RWPE2 (cell line): ENCODE measurements around the gene SLC2A5.
"Not testable (repeated sequence)": the region's sequence is repeated elsewhere in the genome, so short reads cannot be mapped to it uniquely, and the experiment has no call there.

Source experiments
- ATAC-seq: fragments of 200-7000 bp; cut with Tn5 transposase; 3 replicates; pipeline ENCODE4 v1.9.1; 2021; ENCODE audit warnings: low read depth
- DNase-seq: peaks from one replicate; pipeline ENCODE4 v3.0.0-alpha.2; 2020; ENCODE audit warnings: low spot score
- H3K27ac ChIP-seq: fragments of 450-650 bp; 2 replicates; pipeline ENCODE4 v1.5.1; 2017; ENCODE audit warnings: mild to moderate bottlenecking; ENCODE audit not compliant: poor library complexity, severe bottlenecking
- H3K27me3 ChIP-seq: fragments of 250-450 bp; sonication (Bioruptor Pico); 2 replicates; pipeline ENCODE4 v1.5.1; 2021; ENCODE audit warnings: mild to moderate bottlenecking, moderate library complexity; ENCODE audit not compliant: insufficient read depth, poor library complexity, severe bottlenecking
- H3K36me3 ChIP-seq: fragments of 250-450 bp; sonication (Bioruptor Pico); 2 replicates; pipeline ENCODE4 v1.5.1; 2020; ENCODE audit warnings: low read depth, mild to moderate bottlenecking, moderate library complexity
- H3K4me1 ChIP-seq: fragments of 250-450 bp; sonication (Bioruptor Pico); 2 replicates; pipeline ENCODE4 v1.5.1; 2021; ENCODE audit warnings: mild to moderate bottlenecking, moderate library complexity; ENCODE audit not compliant: insufficient read depth, poor library complexity, severe bottlenecking
- H3K4me3 ChIP-seq: fragments of 250-450 bp; sonication (Bioruptor Pico); 2 replicates; pipeline ENCODE4 v1.5.1; 2021; ENCODE audit warnings: mild to moderate bottlenecking, moderate library complexity; ENCODE audit not compliant: severe bottlenecking
- H3K9me3 ChIP-seq: fragments of 250-450 bp; sonication (Bioruptor Pico); 2 replicates; pipeline ENCODE4 v1.5.1; 2021; ENCODE audit warnings: mild to moderate bottlenecking, moderate library complexity; ENCODE audit not compliant: severe bottlenecking
- TF ChIP-seq, protein P1 (sequence below): fragments of 450-650 bp; IDR thresholded peaks from one replicate; pipeline ENCODE4 v1.5.1; 2017; ENCODE audit warnings: mild to moderate bottlenecking, moderate library complexity; ENCODE audit not compliant: poor library complexity, severe bottlenecking

SLC2A5 gene

DNA sequence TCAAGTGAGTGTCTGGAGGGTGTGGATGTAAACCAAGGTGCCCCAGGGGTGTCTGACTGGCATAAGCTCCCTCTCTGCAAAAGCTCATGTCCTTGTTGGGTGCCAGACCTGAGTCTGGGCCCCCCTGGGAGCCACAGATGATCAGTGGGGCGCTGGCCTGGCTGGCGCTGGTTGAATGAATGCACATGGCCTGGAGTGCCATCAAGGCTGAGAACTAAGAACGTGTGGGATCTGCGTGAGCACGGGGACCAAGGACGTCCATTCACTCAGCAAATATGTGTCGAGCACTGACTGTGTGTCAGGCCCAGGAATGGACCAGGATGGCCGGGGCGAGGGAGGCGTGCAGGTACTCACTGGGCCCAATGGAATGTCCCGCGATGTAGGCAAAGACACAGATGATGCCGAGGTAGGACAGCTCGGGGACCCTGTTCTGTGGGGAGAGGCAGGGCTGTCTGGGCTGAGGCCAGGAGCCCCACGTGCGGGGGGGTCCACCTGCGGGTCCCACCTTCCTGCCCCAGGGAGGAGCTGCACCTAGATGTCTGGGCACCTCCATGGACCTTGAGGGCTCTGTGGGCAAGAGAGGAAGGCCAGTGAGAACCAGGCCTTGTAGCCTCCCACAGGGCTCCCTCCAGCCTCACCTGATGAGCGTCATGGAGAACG lies 62.3 kb downstream of the SLC2A5 start:
- TF ChIP-seq, protein P1, sequence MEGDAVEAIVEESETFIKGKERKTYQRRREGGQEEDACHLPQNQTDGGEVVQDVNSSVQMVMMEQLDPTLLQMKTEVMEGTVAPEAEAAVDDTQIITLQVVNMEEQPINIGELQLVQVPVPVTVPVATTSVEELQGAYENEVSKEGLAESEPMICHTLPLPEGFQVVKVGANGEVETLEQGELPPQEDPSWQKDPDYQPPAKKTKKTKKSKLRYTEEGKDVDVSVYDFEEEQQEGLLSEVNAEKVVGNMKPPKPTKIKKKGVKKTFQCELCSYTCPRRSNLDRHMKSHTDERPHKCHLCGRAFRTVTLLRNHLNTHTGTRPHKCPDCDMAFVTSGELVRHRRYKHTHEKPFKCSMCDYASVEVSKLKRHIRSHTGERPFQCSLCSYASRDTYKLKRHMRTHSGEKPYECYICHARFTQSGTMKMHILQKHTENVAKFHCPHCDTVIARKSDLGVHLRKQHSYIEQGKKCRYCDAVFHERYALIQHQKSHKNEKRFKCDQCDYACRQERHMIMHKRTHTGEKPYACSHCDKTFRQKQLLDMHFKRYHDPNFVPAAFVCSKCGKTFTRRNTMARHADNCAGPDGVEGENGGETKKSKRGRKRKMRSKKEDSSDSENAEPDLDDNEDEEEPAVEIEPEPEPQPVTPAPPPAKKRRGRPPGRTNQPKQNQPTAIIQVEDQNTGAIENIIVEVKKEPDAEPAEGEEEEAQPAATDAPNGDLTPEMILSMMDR: no peak
- H3K27ac ChIP-seq: no peak overlapping the region
- no peaks in the 10 kb centered on the region for H3K36me3 ChIP-seq
- DNase-seq (no peak), ATAC-seq (no peak)
- no peak overlapping the region for H3K4me3 ChIP-seq
- H3K4me1 ChIP-seq: no peaks in the 10 kb centered on the region
- no peaks in the 10 kb centered on the region for H3K27me3 ChIP-seq
- H3K9me3 ChIP-seq: no peaks in the 10 kb centered on the region

DNA sequence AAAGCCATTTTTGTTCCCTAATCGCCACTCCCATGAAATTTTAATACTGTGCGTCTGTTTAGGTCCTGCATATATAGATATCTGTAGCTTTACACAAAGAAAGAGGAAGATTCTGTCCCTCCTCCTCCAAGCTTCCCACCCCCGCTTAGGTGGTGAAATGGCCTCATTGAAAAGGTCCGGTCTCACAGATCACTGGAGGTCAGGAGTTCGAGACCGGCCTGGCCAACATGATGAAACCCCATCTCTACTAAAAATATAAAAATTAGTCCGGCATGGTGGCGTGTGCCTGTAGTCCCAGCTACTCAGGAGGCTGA lies 64.1 kb downstream of the SLC2A5 start:
- H3K4me1 ChIP-seq: no peaks in the 10 kb centered on the region
- DNase-seq (no peak), ATAC-seq (no peak)
- no peaks in the 10 kb centered on the region for H3K9me3 ChIP-seq
- H3K4me3 ChIP-seq: no peak overlapping the region
- H3K27ac ChIP-seq: no peak overlapping the region
- no peaks in the 10 kb centered on the region for H3K27me3 ChIP-seq
- H3K36me3 ChIP-seq: no peaks in the 10 kb centered on the region
- TF ChIP-seq, protein P1: peak; percentile 39

DNA sequence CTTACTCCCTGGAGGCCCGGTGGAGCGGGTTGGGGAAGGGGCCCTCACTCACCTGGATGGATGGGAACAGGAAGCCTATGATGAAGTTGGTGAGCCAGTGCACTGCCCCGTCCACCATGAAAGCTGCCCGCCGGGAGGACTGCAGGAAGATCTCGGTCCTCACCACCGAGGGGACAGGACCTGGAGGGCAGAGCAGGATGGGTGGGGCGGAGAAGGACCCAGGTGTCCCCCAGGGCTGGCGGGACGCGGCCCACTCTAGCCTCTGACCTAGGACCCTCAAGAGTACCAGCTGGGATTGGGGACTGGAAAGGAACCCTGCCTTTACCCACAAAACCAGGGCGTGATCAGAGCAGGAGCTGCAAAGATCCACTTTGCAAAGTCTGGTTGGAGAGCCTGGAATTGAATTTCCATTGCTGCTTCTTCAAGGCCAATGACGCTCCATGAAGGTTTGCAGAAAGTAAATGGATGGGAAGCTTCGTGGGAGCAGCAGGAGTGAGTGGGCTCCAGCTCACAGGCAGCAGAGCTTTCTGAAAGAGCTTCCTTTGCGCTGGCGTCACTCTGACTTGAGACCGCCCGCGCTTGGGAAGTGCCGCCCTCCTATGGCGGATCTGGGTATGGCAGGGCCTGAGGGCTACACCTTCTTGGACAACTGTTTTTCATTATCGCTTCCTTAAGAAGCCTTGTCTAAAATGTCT lies 64.6 kb downstream of the SLC2A5 start:
- Histone ChIP-seq H3K27ac (no peak overlapping the region), H3K9me3 (no peaks in the 10 kb centered on the region), H3K27me3 (no peaks in the 10 kb centered on the region), H3K4me3 (no peak overlapping the region), H3K36me3 (no peaks in the 10 kb centered on the region), H3K4me1 (no peaks in the 10 kb centered on the region)
- TF ChIP-seq, protein P1: peak; percentile 64
- ATAC-seq: peak; percentile 58
- DNase-seq: no peak

DNA sequence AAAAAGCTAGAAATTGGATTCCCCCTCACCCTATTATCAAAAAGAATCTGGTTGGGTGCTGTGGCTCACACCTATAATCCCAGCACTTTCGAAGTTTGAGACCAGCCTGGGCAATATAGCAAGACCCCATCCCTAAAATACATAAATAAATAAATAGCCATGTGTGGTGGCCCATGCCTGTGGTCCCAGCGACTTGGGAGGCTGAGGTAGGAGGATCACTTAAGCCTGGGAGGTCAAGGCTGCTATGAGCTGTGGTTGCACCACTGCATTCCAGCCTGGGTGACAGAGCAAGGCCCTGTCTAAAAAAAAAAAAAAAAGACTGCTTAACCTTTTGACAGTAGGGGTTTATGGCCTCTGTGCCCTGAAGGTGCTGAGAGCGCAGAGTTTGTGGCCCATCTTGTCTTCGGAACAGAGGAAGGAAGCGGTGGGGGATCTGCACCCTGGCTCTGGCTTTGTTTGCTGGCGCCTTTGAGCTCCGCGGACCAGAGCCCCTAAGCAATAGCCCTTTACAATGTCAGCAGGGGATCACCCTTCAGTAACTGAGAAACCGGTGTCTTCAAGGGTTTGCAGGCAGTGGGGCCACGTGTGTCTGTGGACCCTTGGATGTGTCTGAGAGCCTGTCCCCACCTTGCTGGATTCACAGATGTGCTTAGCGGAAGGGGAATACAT lies 65.3 kb downstream of the SLC2A5 start:
- Histone ChIP-seq H3K36me3 (no peaks in the 10 kb centered on the region), H3K9me3 (no peaks in the 10 kb centered on the region), H3K27ac (no peak overlapping the region), H3K27me3 (no peaks in the 10 kb centered on the region), H3K4me3 (no peak overlapping the region), H3K4me1 (no peaks in the 10 kb centered on the region)
- ATAC-seq (no peak), DNase-seq (no peak)
- TF ChIP-seq, protein P1: no peak

GRCh38 chr1:9002215-9002560 lies 67.2 kb downstream of the SLC2A5 start:
- not testable (repeated sequence) for H3K27me3 ChIP-seq, H3K9me3 ChIP-seq, H3K4me1 ChIP-seq, H3K27ac ChIP-seq, H3K36me3 ChIP-seq, H3K4me3 ChIP-seq, DNase-seq, ATAC-seq

GRCh38 chr1:9001534-9002214 lies 67.8 kb downstream of the SLC2A5 start:
- not testable (repeated sequence) for DNase-seq, H3K9me3 ChIP-seq, ATAC-seq, H3K4me3 ChIP-seq, H3K36me3 ChIP-seq, H3K4me1 ChIP-seq, H3K27me3 ChIP-seq
- peak overlapping the region; percentile 16 for H3K27ac ChIP-seq

DNA sequence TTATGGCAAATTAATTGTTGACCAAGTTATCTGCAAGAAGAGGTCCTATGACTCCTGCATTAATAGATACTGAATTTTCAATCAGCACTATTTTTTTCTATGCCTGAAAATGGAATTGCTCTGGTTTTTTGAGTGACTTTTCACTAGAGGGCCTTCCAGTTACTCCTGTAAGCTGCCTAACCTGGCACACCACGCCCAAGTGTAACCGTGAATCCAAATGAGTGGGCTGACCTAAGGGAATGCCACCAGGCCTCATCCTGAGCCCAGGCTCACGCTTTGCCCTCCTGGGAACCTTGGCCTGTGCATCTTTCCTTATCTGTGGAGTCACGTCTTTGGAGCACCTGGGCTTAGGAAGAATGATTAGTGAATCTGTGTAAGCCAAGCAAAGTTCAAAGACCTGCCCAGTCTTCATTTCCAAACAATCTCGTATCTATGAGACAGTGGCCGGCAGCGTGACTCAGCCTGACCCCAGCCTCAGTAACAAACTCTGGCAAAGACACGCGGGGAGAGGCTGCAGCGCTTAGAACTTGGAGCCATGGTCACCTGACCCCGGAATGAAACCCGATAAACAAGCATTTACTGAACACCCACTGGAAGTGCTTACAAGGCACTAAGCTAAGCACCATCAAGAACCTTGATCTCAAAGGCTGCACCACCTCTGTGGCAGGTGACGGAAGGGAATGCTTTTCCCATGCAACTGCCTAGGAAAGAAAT lies 75.3 kb downstream of the SLC2A5 start:
- H3K27me3 ChIP-seq, H3K4me1 ChIP-seq, H3K36me3 ChIP-seq, H3K27ac ChIP-seq, DNase-seq, H3K4me3 ChIP-seq, ATAC-seq, H3K9me3 ChIP-seq: not testable (repeated sequence)
